Measurements from ENCODE around the gene FAM200C. TPM values are rescaled to one million over a fixed set of nuclear protein-coding genes. Genes with fewer than 3 reads are reported as not detected.

FAM200C gene
- total and polyA plus RNA-seq, 2 of the 13 experiments (the other 11 are each of a cell fraction or from before 2014, with no cell fraction given): 3.2 to 4.7 TPM

DNA sequence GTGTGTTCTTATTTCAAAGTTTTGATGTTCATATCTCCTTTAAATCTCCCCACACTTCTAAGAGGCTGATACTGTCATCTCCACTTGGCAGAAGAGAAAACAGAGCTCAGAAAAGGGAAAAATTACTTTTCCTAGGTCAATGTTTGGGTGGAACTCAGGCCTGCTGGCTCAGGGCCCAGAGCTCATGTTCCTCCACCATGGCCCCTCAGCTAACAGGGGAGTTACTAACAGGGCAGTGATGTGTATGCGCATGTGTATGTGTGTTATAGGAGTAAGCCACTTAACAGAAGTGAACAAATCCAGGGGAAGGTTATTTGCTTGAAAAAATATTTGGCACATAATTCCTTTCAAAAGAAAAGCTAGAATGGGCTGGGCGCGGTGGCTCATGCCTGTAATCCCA is 32.0 kb downstream of the FAM200C start:
- H3K36me3 ChIP-seq (replicated peaks in 1 of 2; ENCODE audit: control insufficient read depth in 1 of 2, insufficient read depth in 2 of 2, low read length in 2 of 2): no peaks in the 10 kb centered on the region
- intact Hi-C loops (cut with micrococcal nuclease; ENCODE audit: unreplicated experiment) (no loop called here), in situ Hi-C loops (cut with HindIII; ENCODE audit: extremely low pct_ligation_motif_present, low pct_unique_long_range_greater_than_20kb) (no loop called here)
- no peak overlapping the region for H3K4me2 ChIP-seq (ENCODE audit: low read depth, low read length)
- no peak overlapping the region for H2AFZ ChIP-seq (ENCODE audit: low read length)
- no peak for DNase-seq (ENCODE audit: low spot score)
- no peaks in the 10 kb centered on the region for H3K4me1 ChIP-seq (ENCODE audit: insufficient read depth, low read length)
- H3K27ac ChIP-seq (ENCODE audit: extremely low read length, insufficient read depth, low read length): no peak overlapping the region
- H3K27me3 ChIP-seq (ENCODE audit: control insufficient read depth in 1 of 2, insufficient read depth in 2 of 2, low read length in 2 of 2): peaks cover 7 to 34% of the 10 kb centered on the region in 2 experiments; a peak in 4 of 5 replicates
- ChIA-PET POLR2A (no interaction called here), CTCF (ENCODE audit: low intra/inter-chr PET ratio, low total read pairs) (no interaction called here)
- BruUV-seq (replicated peaks): no TSS peak
- H3K79me2 ChIP-seq (ENCODE audit: insufficient read depth, low read length): no peaks in the 10 kb centered on the region
- no peak for FAIRE-seq
- 100% methylated on average over 3 of the region's 3 CpGs for WGBS (ENCODE audit: low lambda C conversion rate)
- no peaks in the 10 kb centered on the region for H3K9me3 ChIP-seq (ENCODE audit: low read length)
- no peak overlapping the region for H3K4me3 ChIP-seq (replicated peaks in 1 of 3; ENCODE audit: insufficient read depth in 1 of 3, low read depth in 2 of 3, low read length in 3 of 3)
- H3K9ac ChIP-seq (ENCODE audit: insufficient read depth, low read depth, low read length): no peak overlapping the region
- ATAC-seq: no peak
- H4K20me1 ChIP-seq (ENCODE audit: insufficient read depth, low read length): no peaks in the 10 kb centered on the region
- no peak for TF ChIP-seq ZNF263 (CRISPR knock-in tag; IDR thresholded peaks at IDR 0.05)
- no peak for TF ChIP-seq EED (CRISPR knock-in tag; IDR thresholded peaks at IDR 0.05)
- no peak for TF ChIP-seq TBL1XR1 (IDR thresholded peaks at IDR 0.05; ENCODE audit: borderline replicate concordance, low read length, partially characterized antibody)
- TF ChIP-seq, protein P1, sequence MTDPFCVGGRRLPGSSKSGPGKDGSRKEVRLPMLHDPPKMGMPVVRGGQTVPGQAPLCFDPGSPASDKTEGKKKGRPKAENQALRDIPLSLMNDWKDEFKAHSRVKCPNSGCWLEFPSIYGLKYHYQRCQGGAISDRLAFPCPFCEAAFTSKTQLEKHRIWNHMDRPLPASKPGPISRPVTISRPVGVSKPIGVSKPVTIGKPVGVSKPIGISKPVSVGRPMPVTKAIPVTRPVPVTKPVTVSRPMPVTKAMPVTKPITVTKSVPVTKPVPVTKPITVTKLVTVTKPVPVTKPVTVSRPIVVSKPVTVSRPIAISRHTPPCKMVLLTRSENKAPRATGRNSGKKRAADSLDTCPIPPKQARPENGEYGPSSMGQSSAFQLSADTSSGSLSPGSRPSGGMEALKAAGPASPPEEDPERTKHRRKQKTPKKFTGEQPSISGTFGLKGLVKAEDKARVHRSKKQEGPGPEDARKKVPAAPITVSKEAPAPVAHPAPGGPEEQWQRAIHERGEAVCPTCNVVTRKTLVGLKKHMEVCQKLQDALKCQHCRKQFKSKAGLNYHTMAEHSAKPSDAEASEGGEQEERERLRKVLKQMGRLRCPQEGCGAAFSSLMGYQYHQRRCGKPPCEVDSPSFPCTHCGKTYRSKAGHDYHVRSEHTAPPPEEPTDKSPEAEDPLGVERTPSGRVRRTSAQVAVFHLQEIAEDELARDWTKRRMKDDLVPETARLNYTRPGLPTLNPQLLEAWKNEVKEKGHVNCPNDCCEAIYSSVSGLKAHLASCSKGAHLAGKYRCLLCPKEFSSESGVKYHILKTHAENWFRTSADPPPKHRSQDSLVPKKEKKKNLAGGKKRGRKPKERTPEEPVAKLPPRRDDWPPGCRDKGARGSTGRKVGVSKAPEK (CRISPR knock-in tag; IDR thresholded peaks at IDR 0.05; ENCODE audit: borderline replicate concordance): no peak
- TF ChIP-seq TARDBP (CRISPR knock-in tag; IDR thresholded peaks at IDR 0.05): no peak
- TF ChIP-seq MED8 (CRISPR knock-in tag; IDR thresholded peaks at IDR 0.05; ENCODE audit: insufficient replicate concordance): no peak
- no peak for TF ChIP-seq CHCHD3 (CRISPR knock-in tag; IDR thresholded peaks at IDR 0.05)
- TF ChIP-seq ZNF510 (CRISPR knock-in tag; IDR thresholded peaks at IDR 0.05; ENCODE audit: low read depth): no peak
- TF ChIP-seq SAP130 (CRISPR knock-in tag; IDR thresholded peaks at IDR 0.05; ENCODE audit: low read depth): no peak
- no peak for TF ChIP-seq HMGA1 (CRISPR knock-in tag; conservative IDR thresholded peaks at IDR 0.05)
- no peak for TF ChIP-seq RARA (CRISPR knock-in tag; IDR thresholded peaks at IDR 0.05)
- TF ChIP-seq U2AF2 (IDR thresholded peaks at IDR 0.05; ENCODE audit: low read depth, low read length): no peak
- no peak for TF ChIP-seq ZBTB7A (CRISPR knock-in tag; IDR thresholded peaks at IDR 0.05)
- TF ChIP-seq, protein P2, sequence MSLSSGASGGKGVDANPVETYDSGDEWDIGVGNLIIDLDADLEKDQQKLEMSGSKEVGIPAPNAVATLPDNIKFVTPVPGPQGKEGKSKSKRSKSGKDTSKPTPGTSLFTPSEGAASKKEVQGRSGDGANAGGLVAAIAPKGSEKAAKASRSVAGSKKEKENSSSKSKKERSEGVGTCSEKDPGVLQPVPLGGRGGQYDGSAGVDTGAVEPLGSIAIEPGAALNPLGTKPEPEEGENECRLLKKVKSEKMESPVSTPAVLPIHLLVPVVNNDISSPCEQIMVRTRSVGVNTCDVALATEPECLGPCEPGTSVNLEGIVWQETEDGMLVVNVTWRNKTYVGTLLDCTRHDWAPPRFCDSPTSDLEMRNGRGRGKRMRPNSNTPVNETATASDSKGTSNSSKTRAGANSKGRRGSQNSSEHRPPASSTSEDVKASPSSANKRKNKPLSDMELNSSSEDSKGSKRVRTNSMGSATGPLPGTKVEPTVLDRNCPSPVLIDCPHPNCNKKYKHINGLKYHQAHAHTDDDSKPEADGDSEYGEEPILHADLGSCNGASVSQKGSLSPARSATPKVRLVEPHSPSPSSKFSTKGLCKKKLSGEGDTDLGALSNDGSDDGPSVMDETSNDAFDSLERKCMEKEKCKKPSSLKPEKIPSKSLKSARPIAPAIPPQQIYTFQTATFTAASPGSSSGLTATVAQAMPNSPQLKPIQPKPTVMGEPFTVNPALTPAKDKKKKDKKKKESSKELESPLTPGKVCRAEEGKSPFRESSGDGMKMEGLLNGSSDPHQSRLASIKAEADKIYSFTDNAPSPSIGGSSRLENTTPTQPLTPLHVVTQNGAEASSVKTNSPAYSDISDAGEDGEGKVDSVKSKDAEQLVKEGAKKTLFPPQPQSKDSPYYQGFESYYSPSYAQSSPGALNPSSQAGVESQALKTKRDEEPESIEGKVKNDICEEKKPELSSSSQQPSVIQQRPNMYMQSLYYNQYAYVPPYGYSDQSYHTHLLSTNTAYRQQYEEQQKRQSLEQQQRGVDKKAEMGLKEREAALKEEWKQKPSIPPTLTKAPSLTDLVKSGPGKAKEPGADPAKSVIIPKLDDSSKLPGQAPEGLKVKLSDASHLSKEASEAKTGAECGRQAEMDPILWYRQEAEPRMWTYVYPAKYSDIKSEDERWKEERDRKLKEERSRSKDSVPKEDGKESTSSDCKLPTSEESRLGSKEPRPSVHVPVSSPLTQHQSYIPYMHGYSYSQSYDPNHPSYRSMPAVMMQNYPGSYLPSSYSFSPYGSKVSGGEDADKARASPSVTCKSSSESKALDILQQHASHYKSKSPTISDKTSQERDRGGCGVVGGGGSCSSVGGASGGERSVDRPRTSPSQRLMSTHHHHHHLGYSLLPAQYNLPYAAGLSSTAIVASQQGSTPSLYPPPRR (CRISPR knock-in tag; IDR thresholded peaks at IDR 0.05; ENCODE audit: borderline replicate concordance): no peak
- TF ChIP-seq ZNF792 (CRISPR knock-in tag; IDR thresholded peaks at IDR 0.05): no peak
- no peak for TF ChIP-seq EP300 (IDR thresholded peaks at IDR 0.05; ENCODE audit: low read depth in 2 of 2, low read length in 2 of 2)
- TF ChIP-seq EP300 (CRISPR knock-in tag; IDR thresholded peaks at IDR 0.05; ENCODE audit: borderline replicate concordance): no peak
- no peak for TF ChIP-seq ZNF333 (CRISPR knock-in tag; IDR thresholded peaks at IDR 0.05; ENCODE audit: borderline replicate concordance)

Measured in HepG2 (cell line).